22Rv1 (cell line): ENCODE measurements around the gene TACC2.

Experiments used
- CTCF ChIP-seq: fragments of 450-650 bp; IDR thresholded peaks from 2 replicates; pipeline ENCODE4 v1.5.1; 2017; ENCODE audit warnings: mild to moderate bottlenecking
- ZFX ChIP-seq: fragments of 450-650 bp; IDR thresholded peaks from 2 replicates; pipeline ENCODE4 v1.6.1; 2017; ENCODE audit warnings: antibody characterized with exemption, borderline replicate concordance

DNA sequence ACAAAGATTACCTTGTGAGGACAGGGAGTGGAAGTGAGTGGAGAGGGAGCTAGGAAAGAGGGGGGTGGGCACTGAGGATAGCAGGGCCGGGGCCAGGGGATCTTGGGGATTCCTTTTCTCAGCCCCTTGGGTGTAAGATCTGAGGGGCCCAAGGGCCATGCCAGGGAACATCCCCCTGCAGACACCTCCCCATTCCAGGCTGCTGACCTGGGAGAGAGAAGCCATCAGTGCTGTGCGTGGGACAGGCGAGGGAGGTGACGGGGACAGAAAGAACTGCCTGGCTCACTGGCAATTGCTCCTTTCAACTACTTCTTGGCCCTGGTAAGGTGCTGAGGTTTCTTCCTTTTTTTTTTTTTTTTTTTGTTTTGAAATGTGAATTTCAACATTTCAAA lies 270.1 kb downstream of the TACC2 start:
- no peak for TF ChIP-seq CTCF
- TF ChIP-seq ZFX: no peak
